ENCODE data around the gene PKIB.
"Not testable (repeated sequence)": the region's sequence is repeated elsewhere in the genome, so short reads cannot be mapped to it uniquely, and the experiment has no call there.

Gene PKIB, protein sequence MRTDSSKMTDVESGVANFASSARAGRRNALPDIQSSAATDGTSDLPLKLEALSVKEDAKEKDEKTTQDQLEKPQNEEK

GRCh38 chr6:122609881-122610689 is at the start of gene PKIB:
Gene PKIB, plus strand, starts transcription at chr6:122610405. Its CDS starts 107,390 bp downstream, at chr6:122717795.
- peak; percentile 38 to 55 for DNase-seq

- no peak for DNase-seq
Observed at GRCh38 chr6:122563364-122564052, 46.7 kb upstream of the PKIB start.

GRCh38 chr6:122564230-122564629 is 46.0 kb upstream of the PKIB start:
- no peak for DNase-seq

GRCh38 chr6:122565708-122566107 is 44.5 kb upstream of the PKIB start:
- DNase-seq, result no peak

- no peak for DNase-seq
Observed at GRCh38 chr6:122567034-122567433, 43.2 kb upstream of the PKIB start.

DNA sequence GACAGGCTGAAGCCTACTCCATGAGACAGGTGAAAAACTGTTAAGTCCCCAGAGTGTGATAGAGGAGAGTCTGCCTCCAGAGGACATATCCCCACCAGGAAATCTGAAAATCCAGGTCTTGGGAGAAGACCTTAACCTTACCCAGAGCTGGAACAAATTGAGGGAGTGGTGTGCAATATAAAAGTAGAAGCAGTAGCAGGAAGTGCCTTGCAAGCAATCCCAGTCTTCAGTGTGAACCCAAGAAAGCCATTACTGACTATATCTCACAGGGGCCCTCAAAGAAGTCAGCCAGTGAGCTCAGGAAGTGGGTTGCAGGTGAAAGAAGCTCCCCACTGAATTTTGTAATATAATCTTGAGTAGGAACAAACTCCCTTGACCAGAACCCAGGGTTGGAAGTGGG is 41.9 kb upstream of the PKIB start:
- no peak for DNase-seq

DNA sequence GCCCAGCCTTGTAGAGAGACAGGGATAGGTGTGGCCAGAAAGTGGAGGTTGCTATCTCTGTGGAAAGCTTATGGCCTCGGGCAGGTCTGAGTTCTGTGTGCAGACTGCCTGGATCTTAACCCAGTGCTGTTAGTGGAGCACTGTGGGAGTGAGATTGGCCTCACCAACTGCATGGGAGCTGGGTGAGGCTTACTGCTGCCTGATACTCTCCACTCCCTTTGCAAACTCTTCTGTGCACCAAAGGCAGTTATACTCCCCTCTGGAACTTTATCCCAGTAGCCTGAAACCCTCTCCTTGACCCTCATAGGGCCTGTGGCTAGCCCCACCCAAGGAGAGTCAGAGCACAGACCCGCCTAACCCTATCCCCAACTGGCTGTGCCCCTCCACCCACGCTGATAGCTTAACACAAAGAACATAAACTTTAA is 41.4 kb upstream of the PKIB start:
- DNase-seq, result no peak

GRCh38 chr6:122569230-122569771 is 40.9 kb upstream of the PKIB start:
- DNase-seq, result no peak

GRCh38 chr6:122571888-122572287 is 38.3 kb upstream of the PKIB start:
- DNase-seq, result no peak

DNA sequence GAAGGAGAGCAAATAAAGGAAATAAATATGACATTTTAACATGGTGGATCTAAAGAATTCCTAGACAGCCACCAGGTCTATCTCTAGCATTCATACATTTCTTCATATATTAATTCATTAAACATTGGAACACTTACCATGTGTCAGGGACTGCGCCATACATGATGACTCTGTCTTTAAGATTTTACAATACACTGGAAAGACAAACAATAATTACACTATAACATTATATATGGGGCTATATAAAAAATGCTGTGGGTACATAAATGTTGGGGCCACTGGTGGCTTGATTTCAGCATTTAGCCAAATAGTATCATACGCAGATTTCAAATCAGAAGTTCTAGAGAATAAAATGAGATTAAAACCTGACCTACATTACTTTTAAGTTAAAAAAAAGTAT is 33.3 kb upstream of the PKIB start:
- no peak for DNase-seq

GRCh38 chr6:122578961-122579360 is 31.2 kb upstream of the PKIB start:
- DNase-seq, result no peak

DNA sequence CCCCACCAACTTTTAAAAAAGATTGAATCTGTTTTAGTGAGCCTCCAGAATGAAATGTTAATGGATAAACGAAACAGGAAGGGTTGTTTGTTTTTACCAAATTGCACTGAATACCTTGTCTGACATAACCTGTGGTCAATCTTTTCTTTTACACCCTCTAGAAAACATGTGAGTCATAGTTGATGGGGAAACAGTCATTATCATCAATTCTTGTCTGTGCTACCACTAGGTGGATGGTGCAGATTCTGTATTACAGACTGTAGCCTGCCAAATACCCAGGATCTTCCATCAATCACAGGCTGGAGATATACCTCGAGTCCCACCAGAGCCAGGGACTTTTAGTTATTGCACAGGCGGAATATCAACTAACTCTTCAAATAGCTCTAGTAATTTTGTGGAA is 29.5 kb upstream of the PKIB start:
- DNase-seq, result no peak

- no peak for DNase-seq
Observed at GRCh38 chr6:122589115-122589514, 21.1 kb upstream of the PKIB start.

GRCh38 chr6:122598295-122598694 is 11.9 kb upstream of the PKIB start:
- DNase-seq, result not testable (repeated sequence)

- DNase-seq, result peak; percentile 4 to 63
Observed at GRCh38 chr6:122604676-122605075, 5.5 kb upstream of the PKIB start.

GRCh38 chr6:122610690-122611455 is 668 bp downstream of the PKIB start:
- DNase-seq, result peak in 1 of 2 donors; percentile 6

GRCh38 chr6:122612838-122613237 is 2.6 kb downstream of the PKIB start:
- no peak for DNase-seq

DNA sequence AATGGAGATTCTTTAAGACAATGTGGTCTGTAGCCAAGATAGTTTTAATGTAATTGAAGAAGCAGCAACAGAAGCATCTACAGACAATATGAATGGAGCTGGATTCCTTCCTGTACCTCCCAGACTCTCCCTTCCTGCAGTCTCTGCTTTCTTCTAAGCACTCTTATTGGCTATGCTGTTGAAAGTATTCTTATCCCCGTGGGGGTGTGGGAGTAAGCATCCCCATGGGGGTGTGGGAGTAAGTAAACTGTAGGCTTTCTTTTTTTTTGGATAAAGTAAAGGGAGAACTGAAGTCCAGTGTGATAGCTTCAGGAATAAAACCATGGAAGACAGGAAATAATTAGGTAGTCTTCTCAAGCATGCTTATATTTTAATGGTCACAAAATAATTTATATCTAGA is 4.1 kb downstream of the PKIB start:
- DNase-seq, result no peak

DNA sequence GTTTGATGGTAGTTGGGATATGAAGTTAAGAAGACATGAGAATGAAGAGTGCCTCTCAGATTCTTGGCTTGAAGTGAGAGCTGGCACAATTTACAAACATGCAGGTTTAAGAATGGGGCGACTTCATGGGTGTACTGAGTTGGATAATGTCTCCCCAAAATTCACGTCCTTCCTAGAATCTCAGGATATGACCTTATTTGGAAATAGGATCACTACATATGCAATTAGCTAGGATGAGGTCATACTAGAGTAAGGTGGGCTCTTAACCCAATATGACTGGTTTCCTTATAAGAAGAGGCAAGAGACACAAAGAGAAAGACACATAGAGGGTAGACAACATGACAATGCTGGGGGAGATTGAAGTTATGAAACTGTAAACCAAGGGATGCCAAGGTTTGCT is 5.2 kb downstream of the PKIB start:
- DNase-seq, result no peak

DNA sequence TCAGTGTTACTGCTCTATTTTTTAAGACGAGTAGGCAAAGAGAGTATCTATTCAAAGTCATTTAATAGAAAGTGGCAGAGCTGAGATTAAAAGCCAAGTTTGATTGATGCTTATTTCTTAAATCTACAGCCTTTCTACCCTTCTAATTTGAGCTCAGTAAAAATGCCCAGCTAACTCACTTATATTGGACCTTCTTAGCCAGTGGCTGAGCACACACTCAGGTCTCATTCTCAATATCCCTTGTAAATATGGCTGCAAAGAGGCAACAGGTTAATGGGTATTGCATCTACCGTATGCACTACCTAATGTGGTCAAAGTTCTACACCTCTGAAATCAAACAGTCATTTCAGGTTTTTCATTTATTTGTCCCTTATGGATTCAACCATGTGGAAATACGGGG is 6.7 kb downstream of the PKIB start:
- no peak for DNase-seq

DNA sequence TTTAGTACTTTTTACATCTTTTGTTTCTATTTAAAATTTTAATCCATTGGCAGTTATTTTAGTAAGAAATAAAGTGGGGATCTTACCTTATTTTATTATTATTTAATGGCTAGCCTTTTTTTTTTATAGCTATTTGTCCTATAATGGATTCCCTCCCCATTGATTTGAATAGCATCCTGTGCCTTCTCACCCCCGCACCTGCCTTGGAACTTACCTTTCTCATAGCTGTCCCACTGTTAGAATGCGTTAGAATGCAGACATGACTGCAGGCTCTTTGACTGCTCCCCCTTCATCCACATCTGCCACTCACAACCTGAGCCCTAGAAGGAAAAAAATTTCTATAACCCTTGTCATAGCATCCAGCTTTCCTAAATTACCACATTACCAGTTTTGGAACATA is 9.1 kb downstream of the PKIB start:
- no peak for DNase-seq

DNA sequence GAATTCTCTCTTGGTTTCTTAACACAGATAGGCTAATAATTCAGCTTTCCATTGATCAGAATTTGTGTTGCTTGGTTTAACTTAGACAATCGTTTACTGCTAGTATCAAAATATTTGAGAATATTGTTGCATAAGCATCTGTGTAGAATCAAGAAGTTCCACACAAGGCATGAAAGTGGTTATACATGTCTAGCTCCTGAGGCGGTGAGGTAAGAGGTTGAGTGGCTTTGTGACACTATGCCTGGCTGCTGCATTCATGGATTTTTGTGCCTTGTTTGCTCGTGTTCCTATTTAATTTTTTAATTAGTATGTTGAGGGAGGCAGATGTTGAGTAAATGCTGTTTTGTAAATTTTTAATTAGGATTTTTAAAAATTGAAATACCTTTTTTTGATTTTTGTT is 10.2 kb downstream of the PKIB start:
- DNase-seq, result no peak

- DNase-seq, result no peak
Observed at GRCh38 chr6:122620902-122621301, 10.7 kb downstream of the PKIB start.
